ENCODE results near the gene LRP2BP.
"Not testable (repeated sequence)": the region's sequence is repeated elsewhere in the genome, so short reads cannot be mapped to it uniquely, and the experiment has no call there.

Gene LRP2BP

DNA sequence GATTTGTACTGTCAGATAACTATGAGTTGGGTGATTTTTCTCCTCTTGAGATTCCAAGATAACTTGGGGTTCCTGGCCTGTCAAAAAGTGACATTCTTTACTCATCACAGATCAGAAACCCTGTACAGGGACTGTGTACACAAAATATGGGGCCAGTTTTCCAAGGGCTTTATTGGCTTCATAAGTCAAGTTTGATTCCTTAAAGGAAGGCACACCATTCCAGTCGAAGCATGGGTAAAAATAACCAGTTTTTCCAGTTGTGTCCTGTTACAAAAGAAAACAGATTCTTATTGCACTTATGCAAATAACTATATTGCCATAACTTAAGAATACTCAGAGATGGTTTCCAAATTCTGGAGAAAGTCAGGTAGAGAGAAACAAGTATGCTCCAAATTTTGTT is 70.0 kb downstream of the LRP2BP start:
- DNase-seq (ENCODE audit: low read depth in 3 of 3) = not testable (repeated sequence)

DNA sequence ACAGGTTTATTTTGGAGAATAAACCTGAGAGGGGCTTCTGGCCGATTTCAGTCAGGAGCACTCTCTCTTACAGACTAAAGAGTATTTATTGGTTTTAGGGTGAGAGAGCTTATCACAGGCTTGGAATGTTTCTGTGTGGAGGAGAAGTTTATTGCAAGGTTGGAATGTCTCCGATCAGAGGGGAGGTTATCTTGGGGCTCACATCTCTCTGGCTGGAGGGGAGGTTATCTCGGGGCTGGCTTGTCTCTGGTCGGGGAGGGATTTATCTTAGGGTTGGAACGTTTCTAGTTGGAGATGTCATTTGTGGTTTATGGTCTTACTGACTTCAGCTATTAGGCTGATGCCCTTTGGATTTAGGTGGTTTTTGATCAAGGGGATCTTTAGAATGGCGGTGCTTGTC is 71.4 kb downstream of the LRP2BP start:
- not testable (repeated sequence) for DNase-seq (ENCODE audit: low read depth in 3 of 3)

DNA sequence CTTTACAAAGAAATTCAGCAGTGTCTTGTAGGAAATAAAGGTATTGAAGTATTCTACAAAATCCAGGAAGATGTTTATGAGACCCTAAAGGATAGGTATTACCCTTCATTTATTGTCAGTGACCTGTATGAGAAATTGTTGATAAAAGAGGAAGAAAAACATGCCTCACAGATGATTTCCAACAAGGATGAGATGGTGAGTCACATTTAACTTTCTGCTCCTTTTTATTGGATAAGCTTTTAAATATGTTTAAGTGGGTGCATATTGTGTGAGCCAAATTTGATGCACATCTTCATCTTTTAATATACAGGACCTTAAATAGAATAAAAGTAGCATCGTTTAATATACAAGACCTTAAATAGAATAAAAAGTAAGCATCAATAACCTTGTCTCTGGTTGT is 72.1 kb downstream of the LRP2BP start:
- DNase-seq (ENCODE audit: low read depth in 3 of 3) = no peak

DNA sequence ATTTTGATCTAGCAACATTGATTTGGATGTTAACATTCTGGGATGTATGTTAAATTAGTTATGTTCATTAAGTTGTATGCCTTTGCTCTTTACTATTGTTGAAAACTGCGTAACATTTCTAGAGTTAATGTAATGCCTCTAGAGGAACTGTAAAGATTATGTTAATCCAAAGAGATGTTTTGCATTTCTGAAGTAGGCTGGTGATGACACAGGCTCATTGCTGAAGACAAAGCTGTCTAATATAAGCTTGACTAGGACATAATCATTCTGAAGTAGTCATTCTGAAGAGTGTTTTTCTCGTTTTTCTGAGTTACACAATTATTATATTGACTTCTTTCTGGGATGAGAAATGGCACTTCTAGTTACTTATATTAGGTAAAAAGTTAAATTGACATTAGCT is 72.9 kb downstream of the LRP2BP start:
- DNase-seq (ENCODE audit: low read depth in 3 of 3) = no peak

DNA sequence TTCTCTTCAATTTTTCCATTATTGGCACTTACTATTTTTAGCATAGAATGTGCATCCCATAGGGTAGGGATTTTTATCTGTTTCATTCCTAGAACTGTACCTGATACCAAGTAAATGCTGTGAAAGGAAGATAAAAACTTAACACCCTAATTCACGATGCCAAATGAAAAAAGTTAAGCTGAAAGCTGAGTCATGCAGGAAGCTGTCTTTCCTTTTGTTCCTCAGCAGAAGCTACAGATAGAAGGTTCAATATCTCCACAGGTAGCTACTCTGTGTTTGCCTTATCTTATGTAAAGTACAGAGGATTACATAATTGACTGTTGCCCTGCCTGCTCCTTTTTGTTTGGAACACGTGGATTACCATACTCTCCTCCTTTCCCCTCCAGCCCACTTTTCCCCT is 77.0 kb downstream of the LRP2BP start:
- DNase-seq (ENCODE audit: low read depth in 3 of 3) = no peak

DNA sequence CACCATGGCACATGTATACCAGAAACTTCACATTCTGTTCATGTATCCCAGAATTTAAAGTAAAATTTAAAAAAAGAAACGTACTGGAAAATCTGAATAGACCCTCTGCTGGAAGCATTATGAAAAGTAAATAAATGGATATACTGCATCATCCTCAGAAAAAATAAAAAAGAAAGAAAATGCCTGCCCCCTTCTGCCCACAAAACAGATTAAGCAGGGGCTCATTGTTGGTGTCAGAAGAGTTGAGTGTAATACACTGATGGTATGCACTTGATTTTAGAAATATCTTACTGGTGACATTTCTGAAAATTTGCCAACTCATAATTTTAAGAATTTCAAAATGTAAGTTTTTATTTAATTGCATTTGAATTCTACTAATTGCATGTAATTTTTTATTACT is 77.8 kb downstream of the LRP2BP start:
- no peak for DNase-seq (ENCODE audit: low read depth in 3 of 3)

DNA sequence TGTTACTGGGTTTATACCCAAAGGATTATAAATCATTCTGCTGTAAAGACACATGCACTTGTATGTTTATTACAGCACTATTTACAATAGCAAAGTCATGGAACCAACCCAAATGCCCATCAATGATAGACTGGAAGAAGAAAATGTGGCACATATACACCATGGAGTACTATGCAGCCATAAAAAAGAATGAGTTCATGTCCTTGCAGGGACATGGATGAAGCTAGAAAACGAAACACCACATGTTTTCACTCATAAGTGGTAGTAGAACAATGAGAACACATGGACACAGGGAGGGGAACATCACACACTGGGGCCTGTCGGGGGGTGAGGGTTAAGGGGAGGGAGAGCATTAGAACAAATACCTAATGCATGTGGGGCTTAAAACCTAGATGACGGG is 78.3 kb downstream of the LRP2BP start:
- not testable (repeated sequence) for DNase-seq (ENCODE audit: low read depth in 3 of 3)

Measured in stimulated activated CD4-positive, alpha-beta T cell treated with anti-CD3 and anti-CD28 coated beads, TNF-alpha, amount 100 ng/mL, for 48 hours (primary cell).